Measurements from ENCODE around the gene YAP1.

DNA sequence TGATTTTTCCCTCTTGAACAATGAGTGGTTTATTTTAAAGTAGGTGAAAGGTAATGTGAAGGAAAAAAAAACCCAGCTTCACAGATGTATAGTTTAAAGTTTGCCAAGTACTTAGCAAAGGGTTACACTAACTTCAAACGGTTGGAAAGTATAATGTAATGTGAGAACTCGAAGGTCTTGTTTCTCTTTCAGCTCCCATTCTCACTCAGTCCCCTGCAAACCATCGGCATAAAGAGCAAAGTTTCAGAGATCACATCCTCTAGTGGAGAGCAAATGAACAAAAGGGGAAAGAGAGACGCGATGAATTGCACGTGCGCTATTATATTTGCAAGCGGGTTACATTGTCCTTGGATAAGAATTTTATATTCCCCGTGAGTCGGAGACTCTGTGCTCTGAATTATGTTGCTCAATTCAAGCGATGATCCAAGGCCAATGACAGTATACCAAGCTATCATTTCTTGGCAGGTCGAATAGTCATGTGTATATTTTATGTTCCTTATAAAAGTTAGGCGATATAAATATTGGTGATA, 169.5 kb downstream of the YAP1 start:
- TF ChIP-seq, protein P1, sequence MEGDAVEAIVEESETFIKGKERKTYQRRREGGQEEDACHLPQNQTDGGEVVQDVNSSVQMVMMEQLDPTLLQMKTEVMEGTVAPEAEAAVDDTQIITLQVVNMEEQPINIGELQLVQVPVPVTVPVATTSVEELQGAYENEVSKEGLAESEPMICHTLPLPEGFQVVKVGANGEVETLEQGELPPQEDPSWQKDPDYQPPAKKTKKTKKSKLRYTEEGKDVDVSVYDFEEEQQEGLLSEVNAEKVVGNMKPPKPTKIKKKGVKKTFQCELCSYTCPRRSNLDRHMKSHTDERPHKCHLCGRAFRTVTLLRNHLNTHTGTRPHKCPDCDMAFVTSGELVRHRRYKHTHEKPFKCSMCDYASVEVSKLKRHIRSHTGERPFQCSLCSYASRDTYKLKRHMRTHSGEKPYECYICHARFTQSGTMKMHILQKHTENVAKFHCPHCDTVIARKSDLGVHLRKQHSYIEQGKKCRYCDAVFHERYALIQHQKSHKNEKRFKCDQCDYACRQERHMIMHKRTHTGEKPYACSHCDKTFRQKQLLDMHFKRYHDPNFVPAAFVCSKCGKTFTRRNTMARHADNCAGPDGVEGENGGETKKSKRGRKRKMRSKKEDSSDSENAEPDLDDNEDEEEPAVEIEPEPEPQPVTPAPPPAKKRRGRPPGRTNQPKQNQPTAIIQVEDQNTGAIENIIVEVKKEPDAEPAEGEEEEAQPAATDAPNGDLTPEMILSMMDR (IDR thresholded peaks at IDR 0.05) = no peak
- TF ChIP-seq RAD21 (conservative IDR thresholded peaks at IDR 0.05 in 1 of 2, IDR thresholded peaks at IDR 0.05 in 1 of 2) = no peak; a peak in 3 of 5 replicates
- TF ChIP-seq SREBF2 (IDR thresholded peaks at IDR 0.05) = no peak
- TF ChIP-seq NR3C1 (IDR thresholded peaks at IDR 0.05) = no peak
- TF ChIP-seq, protein P2, sequence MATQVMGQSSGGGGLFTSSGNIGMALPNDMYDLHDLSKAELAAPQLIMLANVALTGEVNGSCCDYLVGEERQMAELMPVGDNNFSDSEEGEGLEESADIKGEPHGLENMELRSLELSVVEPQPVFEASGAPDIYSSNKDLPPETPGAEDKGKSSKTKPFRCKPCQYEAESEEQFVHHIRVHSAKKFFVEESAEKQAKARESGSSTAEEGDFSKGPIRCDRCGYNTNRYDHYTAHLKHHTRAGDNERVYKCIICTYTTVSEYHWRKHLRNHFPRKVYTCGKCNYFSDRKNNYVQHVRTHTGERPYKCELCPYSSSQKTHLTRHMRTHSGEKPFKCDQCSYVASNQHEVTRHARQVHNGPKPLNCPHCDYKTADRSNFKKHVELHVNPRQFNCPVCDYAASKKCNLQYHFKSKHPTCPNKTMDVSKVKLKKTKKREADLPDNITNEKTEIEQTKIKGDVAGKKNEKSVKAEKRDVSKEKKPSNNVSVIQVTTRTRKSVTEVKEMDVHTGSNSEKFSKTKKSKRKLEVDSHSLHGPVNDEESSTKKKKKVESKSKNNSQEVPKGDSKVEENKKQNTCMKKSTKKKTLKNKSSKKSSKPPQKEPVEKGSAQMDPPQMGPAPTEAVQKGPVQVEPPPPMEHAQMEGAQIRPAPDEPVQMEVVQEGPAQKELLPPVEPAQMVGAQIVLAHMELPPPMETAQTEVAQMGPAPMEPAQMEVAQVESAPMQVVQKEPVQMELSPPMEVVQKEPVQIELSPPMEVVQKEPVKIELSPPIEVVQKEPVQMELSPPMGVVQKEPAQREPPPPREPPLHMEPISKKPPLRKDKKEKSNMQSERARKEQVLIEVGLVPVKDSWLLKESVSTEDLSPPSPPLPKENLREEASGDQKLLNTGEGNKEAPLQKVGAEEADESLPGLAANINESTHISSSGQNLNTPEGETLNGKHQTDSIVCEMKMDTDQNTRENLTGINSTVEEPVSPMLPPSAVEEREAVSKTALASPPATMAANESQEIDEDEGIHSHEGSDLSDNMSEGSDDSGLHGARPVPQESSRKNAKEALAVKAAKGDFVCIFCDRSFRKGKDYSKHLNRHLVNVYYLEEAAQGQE (IDR thresholded peaks at IDR 0.05) = no peak
